PC-9 (cell line): ENCODE data around the gene ARHGAP30. TPM values are rescaled to one million over a fixed set of nuclear protein-coding genes. Genes with fewer than 3 reads are reported as not detected.
"Not testable (repeated sequence)": the region's sequence is repeated elsewhere in the genome, so short reads cannot be mapped to it uniquely, and the experiment has no call there.

Experiments
- BruUV-seq: library from RNA; stranded (reverse); fragments of 400-500 nt; replicated peaks from 2 replicates; lab custom pipeline; 2021; lab: Mats Ljungman, UMichigan
- CTCF ChIA-PET: fragments of 300-600 bp; sonication (Branson Sonifier 250); formaldehyde crosslinking; loops from one replicate; lab custom pipeline; 2022; ENCODE audit warnings: antibody characterized with exemption; lab: Charles Lee
- POLR2A ChIA-PET: fragments of 300-600 bp; sonication (Branson Sonifier 250); formaldehyde crosslinking; loops from one replicate; lab custom pipeline; 2022; ENCODE audit warnings: antibody characterized with exemption; ENCODE audit not compliant: unreplicated experiment; lab: Charles Lee
- DNase-seq, 2 experiments: peaks; one replicate each; pipeline versions ENCODE4 v3.0.0 to v3.0.0-alpha.2; 2015 to 2022; ENCODE audit warnings: mixed read lengths in 1 of 2
- H2AFZ ChIP-seq: fragments of 200-600 bp; sonication (generic); 2 replicates; pipeline ENCODE4 v1.8.1; 2017; ENCODE audit warnings: antibody characterized with exemption
- H3F3A ChIP-seq: fragments of 200-600 bp; sonication (generic); 2 replicates; pipeline ENCODE4 v1.8.1; 2017; ENCODE audit warnings: antibody characterized with exemption, mild to moderate bottlenecking, low read depth; ENCODE audit not compliant: insufficient read depth
- H3K27ac ChIP-seq: fragments of 200-600 bp; sonication (generic); 2 replicates; pipeline ENCODE4 v1.6.1; 2016; ENCODE audit warnings: mixed run types
- H3K27me3 ChIP-seq: fragments of 200-600 bp; sonication (generic); 2 replicates; pipeline ENCODE4 v1.6.1; 2016; ENCODE audit warnings: low read depth, mixed run types; ENCODE audit not compliant: insufficient read depth
- H3K36me3 ChIP-seq: fragments of 200-600 bp; sonication (generic); 2 replicates; pipeline ENCODE4 v1.6.1; 2016; ENCODE audit warnings: low read depth, mixed run types
- H3K4me1 ChIP-seq: fragments of 200-600 bp; sonication (generic); replicated peaks from 2 replicates; pipeline ENCODE4 v1.6.1; 2016; ENCODE audit warnings: mixed run types; ENCODE audit not compliant: insufficient read depth
- H3K4me2 ChIP-seq: fragments of 200-600 bp; sonication (generic); 2 replicates; pipeline ENCODE4 v1.6.1; 2017; ENCODE audit warnings: mixed run types
- H3K4me3 ChIP-seq: fragments of 200-600 bp; sonication (generic); 2 replicates; pipeline ENCODE4 v1.6.1; 2016; ENCODE audit warnings: mixed run types
- H3K79me2 ChIP-seq: fragments of 200-600 bp; sonication (generic); 2 replicates; pipeline ENCODE4 v1.6.1; 2017; ENCODE audit warnings: low read depth, mixed run types
- H3K9me2 ChIP-seq: fragments of 200-600 bp; sonication (generic); 2 replicates; pipeline ENCODE4 v1.8.1; 2017; ENCODE audit warnings: mild to moderate bottlenecking; ENCODE audit not compliant: insufficient read depth
- H3K9me3 ChIP-seq: fragments of 200-600 bp; sonication (generic); 2 replicates; pipeline ENCODE4 v1.8.1; 2016; ENCODE audit warnings: low read depth; ENCODE audit not compliant: insufficient read depth
- H4K20me1 ChIP-seq: fragments of 200-600 bp; sonication (generic); 2 replicates; pipeline ENCODE4 v1.8.1; 2017; ENCODE audit not compliant: insufficient read depth
- CTCF ChIP-seq: fragments of 200-600 bp; sonication (generic); conservative IDR thresholded peaks from 2 replicates; pipeline ENCODE4 v1.6.1; 2017; ENCODE audit warnings: mixed run types, antibody characterized with exemption, mild to moderate bottlenecking, moderate library complexity
- EZH2 ChIP-seq: fragments of 200-600 bp; sonication (generic); IDR thresholded peaks from 2 replicates; pipeline ENCODE4 v1.8.0; 2017; ENCODE audit warnings: antibody characterized with exemption, low read depth
- intact Hi-C: fragments of 100-400 bp; cut with micrococcal nuclease; formaldehyde crosslinking; loops from one replicate; pipeline ENCODE4 v1.10.0; 2022; ENCODE audit not compliant: unreplicated experiment
- total RNA-seq: library from RNA; stranded (reverse); gene quantifications from 2 replicates; pipeline ENCODE4 v1.2.3, GENCODE V29; 2021

ARHGAP30 gene
- total RNA-seq, 1 experiment from 2014 or later: 0.46 TPM

GRCh38 chr1:161033751-161034150 lies 35.9 kb downstream of the ARHGAP30 start:
- peak in 1 of 2 experiments; percentile 83 for DNase-seq
- CTCF ChIA-PET: no interaction called here
- peak overlapping the region; percentile 40; the same call in 1 of the 2 replicates for H3K4me2 ChIP-seq
- POLR2A ChIA-PET: no interaction called here
- H3K79me2 ChIP-seq: peaks cover 44% of the 10 kb centered on the region
- H4K20me1 ChIP-seq: no peaks in the 10 kb centered on the region
- peaks cover 38% of the 10 kb centered on the region for H3F3A ChIP-seq
- intact Hi-C loops: no loop called here
- peaks cover 35% of the 10 kb centered on the region for H3K4me1 ChIP-seq
- no peak overlapping the region for H3K4me3 ChIP-seq
- no peaks in the 10 kb centered on the region for H3K36me3 ChIP-seq
- H3K27ac ChIP-seq: peak overlapping the region; percentile 68; the same call in 1 of the 2 replicates
- no peaks in the 10 kb centered on the region for H3K9me2 ChIP-seq
- no peaks in the 10 kb centered on the region for H3K9me3 ChIP-seq
- TF ChIP-seq EZH2: no peak
- no peak for TF ChIP-seq CTCF
- H2AFZ ChIP-seq: no peak overlapping the region
- no TSS peak for BruUV-seq
- H3K27me3 ChIP-seq: no peaks in the 10 kb centered on the region

- Histone ChIP-seq H3K4me1 (peaks cover 28% of the 10 kb centered on the region), H3K9me2 (no peaks in the 10 kb centered on the region), H3K9me3 (no peaks in the 10 kb centered on the region), H3K27ac (peak overlapping the region; percentile 68), H3K4me2 (peak overlapping the region; percentile 37), H4K20me1 (no peaks in the 10 kb centered on the region), H3K4me3 (no peak overlapping the region), H3K27me3 (no peaks in the 10 kb centered on the region), H3K79me2 (peaks cover 32% of the 10 kb centered on the region), H2AFZ (no peak overlapping the region), H3F3A (peaks cover 30% of the 10 kb centered on the region), H3K36me3 (no peaks in the 10 kb centered on the region)
- no peak for DNase-seq
- BruUV-seq: no TSS peak
- ChIA-PET POLR2A (no interaction called here), CTCF (no interaction called here)
- intact Hi-C loops: no loop called here
- TF ChIP-seq CTCF (no peak), EZH2 (no peak)
Measured at GRCh38 chr1:161032409-161032808, 37.3 kb downstream of the ARHGAP30 start.

- Histone ChIP-seq H3K4me1 (peaks cover 23% of the 10 kb centered on the region), H3K27ac (peak overlapping the region; percentile 68; the same call in 1 of the 2 replicates), H3K4me2 (0 out of 2 replicates have a peak overlapping the region, but pooled peaks have one; percentile 37), H3K9me3 (no peaks in the 10 kb centered on the region), H3K4me3 (no peak overlapping the region), H4K20me1 (no peaks in the 10 kb centered on the region), H2AFZ (no peak overlapping the region), H3K9me2 (no peaks in the 10 kb centered on the region), H3K36me3 (no peaks in the 10 kb centered on the region), H3K27me3 (no peaks in the 10 kb centered on the region), H3F3A (peaks cover 30% of the 10 kb centered on the region), H3K79me2 (peaks cover 27% of the 10 kb centered on the region; the same call in 1 of the 2 replicates)
- no peak for DNase-seq
- TF ChIP-seq CTCF (no peak), EZH2 (no peak)
- intact Hi-C loops: no loop called here
- POLR2A ChIA-PET: no interaction called here
- BruUV-seq: no TSS peak
- CTCF ChIA-PET: no interaction called here
Measured at GRCh38 chr1:161031874-161032273, 37.8 kb downstream of the ARHGAP30 start.

GRCh38 chr1:161029466-161029865 lies 40.2 kb downstream of the ARHGAP30 start:
- CTCF ChIA-PET, H3K27ac ChIP-seq, H3K9me2 ChIP-seq, H3K36me3 ChIP-seq, intact Hi-C loops, H3K4me3 ChIP-seq, DNase-seq, H3K9me3 ChIP-seq, BruUV-seq, H4K20me1 ChIP-seq, H2AFZ ChIP-seq, H3K27me3 ChIP-seq, H3K4me2 ChIP-seq, POLR2A ChIA-PET: not testable (repeated sequence)
- H3K79me2 ChIP-seq: peaks cover 19% of the 10 kb centered on the region; the same call in 1 of the 2 replicates
- H3K4me1 ChIP-seq: peaks cover 23% of the 10 kb centered on the region
- peaks cover 26% of the 10 kb centered on the region for H3F3A ChIP-seq

GRCh38 chr1:161026954-161027353 lies 42.7 kb downstream of the ARHGAP30 start:
- H3K4me2 ChIP-seq, H3K9me2 ChIP-seq, H3K4me3 ChIP-seq, H3K27me3 ChIP-seq, BruUV-seq, H3K27ac ChIP-seq, DNase-seq, POLR2A ChIA-PET, H3K9me3 ChIP-seq, intact Hi-C loops, H4K20me1 ChIP-seq, CTCF ChIA-PET, H3K36me3 ChIP-seq, H2AFZ ChIP-seq: not testable (repeated sequence)
- Histone ChIP-seq H3F3A (peaks cover 25% of the 10 kb centered on the region), H3K4me1 (peaks cover 10% of the 10 kb centered on the region), H3K79me2 (0 out of 2 replicates have a peak, but pooled peaks cover 12% of the 10 kb centered on the region)
